ENCODE results near the gene SKP1.

SKP1 gene

GRCh38 chr5:134113363-134113889 lies 63.3 kb downstream of the SKP1 start:
- no peak for DNase-seq (ENCODE audit: insufficient read length, low spot score)
- no peak for FAIRE-seq
- no peak for TF ChIP-seq POLR2A (IDR thresholded peaks at IDR 0.05; ENCODE audit: low read depth, low read length)

GRCh38 chr5:134112726-134113362 lies 63.9 kb downstream of the SKP1 start:
- DNase-seq (ENCODE audit: insufficient read length, low spot score): no peak
- no peak for TF ChIP-seq POLR2A (IDR thresholded peaks at IDR 0.05; ENCODE audit: low read depth, low read length)
- no peak for FAIRE-seq

- no peak for FAIRE-seq
- peak; percentile 65 for DNase-seq (ENCODE audit: insufficient read length, low spot score)
- TF ChIP-seq POLR2A (IDR thresholded peaks at IDR 0.05; ENCODE audit: low read depth, low read length): no peak
Measured at GRCh38 chr5:134111741-134112647, 64.8 kb downstream of the SKP1 start.

- FAIRE-seq (no peak), DNase-seq (ENCODE audit: insufficient read length, low spot score) (no peak)
- TF ChIP-seq POLR2A (IDR thresholded peaks at IDR 0.05; ENCODE audit: low read depth, low read length): no peak
Measured at GRCh38 chr5:134110382-134110781, 66.4 kb downstream of the SKP1 start.

- TF ChIP-seq POLR2A (IDR thresholded peaks at IDR 0.05; ENCODE audit: low read depth, low read length): no peak
- no peak for DNase-seq (ENCODE audit: insufficient read length, low spot score)
- FAIRE-seq: no peak
Measured at GRCh38 chr5:134107779-134108178, 69.0 kb downstream of the SKP1 start.

- no peak for TF ChIP-seq POLR2A (IDR thresholded peaks at IDR 0.05; ENCODE audit: low read depth, low read length)
- DNase-seq (ENCODE audit: insufficient read length, low spot score) (no peak), FAIRE-seq (no peak)
Measured at GRCh38 chr5:134106991-134107701, 69.6 kb downstream of the SKP1 start.

GRCh38 chr5:134103998-134104654 lies 72.6 kb downstream of the SKP1 start:
- no peak for TF ChIP-seq POLR2A (IDR thresholded peaks at IDR 0.05; ENCODE audit: low read depth, low read length)
- DNase-seq (ENCODE audit: insufficient read length, low spot score) (no peak), FAIRE-seq (no peak)

GRCh38 chr5:134103397-134103796 lies 73.4 kb downstream of the SKP1 start:
- DNase-seq (ENCODE audit: insufficient read length, low spot score) (no peak), FAIRE-seq (no peak)
- TF ChIP-seq POLR2A (IDR thresholded peaks at IDR 0.05; ENCODE audit: low read depth, low read length): no peak

- peak; percentile 78 for DNase-seq (ENCODE audit: insufficient read length, low spot score)
- FAIRE-seq: no peak
- TF ChIP-seq POLR2A (IDR thresholded peaks at IDR 0.05; ENCODE audit: low read depth, low read length): no peak
Measured at GRCh38 chr5:134101686-134102439, 74.9 kb downstream of the SKP1 start.

- DNase-seq (ENCODE audit: insufficient read length, low spot score) (peak; percentile 80), FAIRE-seq (no peak)
- no peak for TF ChIP-seq POLR2A (IDR thresholded peaks at IDR 0.05; ENCODE audit: low read depth, low read length)
Measured at GRCh38 chr5:134100283-134101091, 76.3 kb downstream of the SKP1 start.

- TF ChIP-seq POLR2A (IDR thresholded peaks at IDR 0.05; ENCODE audit: low read depth, low read length): no peak
- no peak for FAIRE-seq
- DNase-seq (ENCODE audit: insufficient read length, low spot score): no peak
Measured at GRCh38 chr5:134099939-134100282, 76.8 kb downstream of the SKP1 start.

GRCh38 chr5:134099288-134099872 lies 77.4 kb downstream of the SKP1 start:
- FAIRE-seq: no peak
- no peak for DNase-seq (ENCODE audit: insufficient read length, low spot score)
- TF ChIP-seq POLR2A (IDR thresholded peaks at IDR 0.05; ENCODE audit: low read depth, low read length): no peak

Data from H54 (cell line).